Brain microvascular endothelial cell (primary cell): Measurements from ENCODE around the gene EPPIN.

Experiments used
- DNase-seq: peaks from one replicate; pipeline ENCODE4 v3.0.0-alpha.2; 2020
- H3K27ac ChIP-seq: fragments of 250-450 bp; sonication (Bioruptor Pico); 2 replicates; pipeline ENCODE4 v1.5.1; 2020; ENCODE audit warnings: mild to moderate bottlenecking, moderate library complexity
- H3K27me3 ChIP-seq: fragments of 250-450 bp; sonication (Bioruptor Pico); replicated peaks from 2 replicates; pipeline ENCODE4 v1.5.1; 2020; ENCODE audit warnings: mild to moderate bottlenecking
- H3K36me3 ChIP-seq: fragments of 250-450 bp; sonication (Bioruptor Pico); replicated peaks from 2 replicates; pipeline ENCODE4 v1.5.1; 2020; ENCODE audit warnings: mild to moderate bottlenecking
- H3K4me3 ChIP-seq: 2 replicates; pipeline ENCODE4 v1.5.1; 2011; ENCODE audit warnings: low read depth, mild to moderate bottlenecking, control low read depth, low read length, moderate library complexity
- in situ Hi-C: cut with HindIII; loops from 2 replicates; pipeline ENCODE4 v1.10.0; 2017; ENCODE audit warnings: low sequenced_read_pairs, low pct_ligation_motif_present
- TF ChIP-seq, protein P1 (sequence below): IDR thresholded peaks from 2 replicates; pipeline ENCODE4 v1.5.1; 2011; ENCODE audit warnings: low read depth, mild to moderate bottlenecking, moderate library complexity, low read length, control low read depth, inconsistent platforms; ENCODE audit errors: missing control alignments

EPPIN gene

DNA sequence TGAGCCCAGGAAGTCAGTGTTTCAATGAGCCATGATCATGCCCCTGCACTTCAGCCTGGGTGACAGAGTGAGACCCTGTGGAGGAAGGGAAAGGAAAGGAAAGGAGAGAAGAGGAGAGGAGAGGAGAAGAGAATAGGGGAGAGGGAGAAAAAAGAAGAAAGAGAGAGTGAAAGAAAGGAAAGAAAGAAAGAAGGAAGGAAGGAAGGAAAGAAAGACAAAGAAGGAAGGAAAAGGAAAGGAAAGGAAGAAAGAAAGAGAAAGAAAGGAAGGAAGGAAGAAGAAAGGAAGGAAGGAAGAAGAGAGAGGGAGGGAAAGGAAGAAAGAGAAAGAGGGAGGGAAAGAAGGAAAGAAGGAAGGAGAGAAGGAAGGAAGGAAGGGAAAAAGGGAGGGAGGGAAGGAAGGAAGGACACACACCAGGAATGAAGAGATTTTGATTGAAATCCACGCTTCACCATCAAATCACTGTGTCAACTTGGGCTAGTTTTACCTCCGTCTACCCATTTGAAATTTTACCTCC is 17.6 kb upstream of the EPPIN start:
- TF ChIP-seq, protein P1, sequence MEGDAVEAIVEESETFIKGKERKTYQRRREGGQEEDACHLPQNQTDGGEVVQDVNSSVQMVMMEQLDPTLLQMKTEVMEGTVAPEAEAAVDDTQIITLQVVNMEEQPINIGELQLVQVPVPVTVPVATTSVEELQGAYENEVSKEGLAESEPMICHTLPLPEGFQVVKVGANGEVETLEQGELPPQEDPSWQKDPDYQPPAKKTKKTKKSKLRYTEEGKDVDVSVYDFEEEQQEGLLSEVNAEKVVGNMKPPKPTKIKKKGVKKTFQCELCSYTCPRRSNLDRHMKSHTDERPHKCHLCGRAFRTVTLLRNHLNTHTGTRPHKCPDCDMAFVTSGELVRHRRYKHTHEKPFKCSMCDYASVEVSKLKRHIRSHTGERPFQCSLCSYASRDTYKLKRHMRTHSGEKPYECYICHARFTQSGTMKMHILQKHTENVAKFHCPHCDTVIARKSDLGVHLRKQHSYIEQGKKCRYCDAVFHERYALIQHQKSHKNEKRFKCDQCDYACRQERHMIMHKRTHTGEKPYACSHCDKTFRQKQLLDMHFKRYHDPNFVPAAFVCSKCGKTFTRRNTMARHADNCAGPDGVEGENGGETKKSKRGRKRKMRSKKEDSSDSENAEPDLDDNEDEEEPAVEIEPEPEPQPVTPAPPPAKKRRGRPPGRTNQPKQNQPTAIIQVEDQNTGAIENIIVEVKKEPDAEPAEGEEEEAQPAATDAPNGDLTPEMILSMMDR, result no peak
- DNase-seq, result no peak
- no peak overlapping the region for H3K27ac ChIP-seq
- no peaks in the 10 kb centered on the region for H3K27me3 ChIP-seq
- H3K36me3 ChIP-seq, result no peaks in the 10 kb centered on the region
- in situ Hi-C loops, result no loop called here
- H3K4me3 ChIP-seq, result no peak overlapping the region

- H3K27me3 ChIP-seq, result no peaks in the 10 kb centered on the region
- H3K4me3 ChIP-seq, result no peak overlapping the region
- in situ Hi-C loops, result no loop called here
- DNase-seq, result no peak
- H3K36me3 ChIP-seq, result no peaks in the 10 kb centered on the region
- H3K27ac ChIP-seq, result no peak overlapping the region
- TF ChIP-seq, protein P1, result no peak
Measured at GRCh38 chr20:45555198-45555597, 8.0 kb upstream of the EPPIN start.

DNA sequence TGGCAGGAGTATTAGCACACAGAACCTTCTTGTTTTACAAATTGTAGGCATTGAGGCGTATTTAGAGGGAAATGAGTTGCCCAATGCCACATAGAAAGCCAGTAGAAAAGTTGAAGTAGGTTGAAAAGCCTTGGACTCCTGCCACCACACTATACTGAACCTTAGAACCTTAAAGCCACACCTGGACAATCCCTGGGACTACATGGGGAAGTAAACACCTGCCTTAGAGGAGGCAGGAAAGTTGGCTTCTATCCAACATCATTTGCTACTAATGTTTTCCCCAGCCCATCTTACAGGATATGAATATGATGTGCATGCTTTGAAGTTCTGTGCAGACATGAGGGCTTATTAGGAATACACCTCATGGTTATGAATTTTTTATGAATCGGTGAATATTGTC is 5.3 kb upstream of the EPPIN start:
- no peak for DNase-seq
- Histone ChIP-seq H3K27me3 (no peaks in the 10 kb centered on the region), H3K27ac (no peak overlapping the region), H3K36me3 (no peaks in the 10 kb centered on the region), H3K4me3 (no peak overlapping the region)
- TF ChIP-seq, protein P1, result no peak
- in situ Hi-C loops, result no loop called here

- Histone ChIP-seq H3K27me3 (no peaks in the 10 kb centered on the region), H3K4me3 (no peak overlapping the region), H3K27ac (no peak overlapping the region), H3K36me3 (no peaks in the 10 kb centered on the region)
- in situ Hi-C loops, result no loop called here
- DNase-seq, result no peak
- TF ChIP-seq, protein P1, result no peak
Measured at GRCh38 chr20:45550765-45551164, 3.6 kb upstream of the EPPIN start.

DNA sequence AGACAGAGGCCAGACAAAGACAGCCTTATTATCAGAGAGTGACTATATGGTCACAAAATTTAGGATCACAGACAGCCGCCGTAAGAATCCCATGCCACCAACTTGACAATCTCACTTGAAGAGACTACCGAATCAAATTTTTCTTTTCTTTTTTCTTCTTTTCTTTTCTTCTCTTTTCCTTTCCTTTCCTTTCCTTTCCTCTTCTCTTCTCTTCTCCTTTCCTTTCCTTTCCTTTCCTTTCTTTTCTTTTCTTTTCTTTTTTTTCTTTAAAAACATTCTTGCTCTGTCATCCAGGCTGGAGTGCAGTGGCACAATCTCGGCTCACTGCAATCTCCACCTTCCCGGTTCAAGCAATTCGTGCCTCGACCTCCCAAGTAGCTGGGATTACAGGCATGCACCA is 1.2 kb upstream of the EPPIN start:
- TF ChIP-seq, protein P1, result no peak
- in situ Hi-C loops, result no loop called here
- H3K27me3 ChIP-seq, result no peaks in the 10 kb centered on the region
- no peak overlapping the region for H3K4me3 ChIP-seq
- no peak overlapping the region for H3K27ac ChIP-seq
- no peaks in the 10 kb centered on the region for H3K36me3 ChIP-seq
- DNase-seq, result no peak

- Histone ChIP-seq H3K27ac (no peak overlapping the region), H3K4me3 (no peak overlapping the region), H3K27me3 (no peaks in the 10 kb centered on the region), H3K36me3 (no peaks in the 10 kb centered on the region)
- TF ChIP-seq, protein P1, result peak; percentile 50
- in situ Hi-C loops, result no loop called here
- peak; percentile 0 for DNase-seq
Measured at GRCh38 chr20:45545754-45546453, 1.3 kb downstream of the EPPIN start.
